Panc1 (cell line): Measurements from ENCODE around the gene EPHA6. TPM values are rescaled to one million over a fixed set of nuclear protein-coding genes. Genes with fewer than 3 reads are reported as not detected.

Experiments
- ATAC-seq: fragments of 200-7000 bp; cut with Tn5 transposase; 2 replicates; pipeline ENCODE4 v1.9.1; 2020; ENCODE audit warnings: mild to moderate bottlenecking, moderate library complexity
- BruUV-seq: library from RNA; stranded (reverse); fragments of 400-500 nt; replicated peaks from 2 replicates; lab custom pipeline; 2021; lab: Mats Ljungman, UMichigan
- CTCF ChIA-PET: fragments of 300-600 bp; sonication (Branson Sonifier 250); formaldehyde crosslinking; loops from one replicate; lab custom pipeline; 2022; ENCODE audit warnings: antibody characterized with exemption; lab: Charles Lee
- POLR2A ChIA-PET: fragments of 300-600 bp; sonication (Branson Sonifier 250); formaldehyde crosslinking; loops from one replicate; lab custom pipeline; 2022; ENCODE audit warnings: antibody characterized with exemption; lab: Charles Lee
- DNase-seq: peaks from one replicate; pipeline ENCODE4 v3.0.0-alpha.2; 2010; ENCODE audit warnings: low read depth, low spot score
- H3K27ac ChIP-seq: 2 replicates; pipeline ENCODE4 v1.5.1; 2011; ENCODE audit warnings: mild to moderate bottlenecking, low read length, inconsistent platforms
- H3K27me3 ChIP-seq: fragments of 200-500 bp; sonication (Bioruptor generic); 2 replicates; pipeline ENCODE4 v1.6.0; 2014; ENCODE audit warnings: low read length, inconsistent platforms; ENCODE audit not compliant: control insufficient read depth, insufficient read depth
- H3K36me3 ChIP-seq: fragments of 200-500 bp; sonication (Bioruptor generic); 2 replicates; pipeline ENCODE4 v1.5.1; 2014; ENCODE audit warnings: inconsistent platforms, mild to moderate bottlenecking, low read length, moderate library complexity; ENCODE audit not compliant: control insufficient read depth, insufficient read depth
- H3K4me1 ChIP-seq: 2 replicates; pipeline ENCODE4 v1.5.1; 2011; ENCODE audit warnings: inconsistent platforms, mild to moderate bottlenecking, low read length, moderate library complexity; ENCODE audit not compliant: control insufficient read depth, insufficient read depth
- H3K4me3 ChIP-seq, 2 experiments: 2 replicates each; pipeline ENCODE4 v1.5.1; 2011 to 2012; ENCODE audit warnings: low read depth in 2 of 2, low read length in 2 of 2, mild to moderate bottlenecking in 2 of 2, inconsistent platforms in 1 of 2, moderate library complexity in 1 of 2
- H3K9me3 ChIP-seq: fragments of 200-500 bp; sonication (Bioruptor generic); 2 replicates; pipeline ENCODE4 v1.5.1; 2014; ENCODE audit warnings: low read depth, mild to moderate bottlenecking, inconsistent platforms, low read length, moderate library complexity; ENCODE audit not compliant: control insufficient read depth, insufficient read depth
- CTCF ChIP-seq: fragments of 450-650 bp; IDR thresholded peaks from 2 replicates; pipeline ENCODE4 v1.5.1; 2017; ENCODE audit warnings: mild to moderate bottlenecking
- POLR2AphosphoS5 ChIP-seq: IDR thresholded peaks from 2 replicates; pipeline ENCODE4 v1.6.1; 2012; ENCODE audit warnings: mild to moderate bottlenecking, low read depth, low read length, moderate library complexity
- SIN3A ChIP-seq: IDR thresholded peaks from 2 replicates; pipeline ENCODE4 v1.6.1; 2012; ENCODE audit warnings: low read depth, mild to moderate bottlenecking, low read length, moderate library complexity, borderline replicate concordance; ENCODE audit not compliant: insufficient read depth
- TCF7L2 ChIP-seq: IDR thresholded peaks from 2 replicates; pipeline ENCODE4 v1.6.1; 2011; ENCODE audit warnings: mild to moderate bottlenecking, low read depth, low read length, inconsistent platforms
- in situ Hi-C: cut with HindIII; loops from 2 replicates; pipeline ENCODE4 v1.10.0; 2016; ENCODE audit warnings: low sequenced_read_pairs, low pct_unique_long_range_greater_than_20kb
- intact Hi-C: fragments of 100-400 bp; cut with micrococcal nuclease; formaldehyde crosslinking; loops from one replicate; pipeline ENCODE4 v1.10.0; 2022; ENCODE audit not compliant: unreplicated experiment
- total RNA-seq: library from RNA; stranded (reverse); gene quantifications from one replicate; pipeline ENCODE4 v1.2.1, GENCODE V29; 2021; ENCODE audit not compliant: unreplicated experiment
- TF ChIP-seq, protein P1 (sequence below), 2 experiments: IDR thresholded peaks; 2 replicates each; pipeline ENCODE4 v1.6.1; 2011 to 2012; ENCODE audit warnings: low read depth in 2 of 2, control low read depth in 1 of 2, low read length in 1 of 2, mild to moderate bottlenecking in 1 of 2, moderate library complexity in 1 of 2; ENCODE audit not compliant: insufficient read depth in 1 of 2

EPHA6 gene
- total RNA-seq, 1 experiment from 2014 or later: 0.57 TPM

DNA sequence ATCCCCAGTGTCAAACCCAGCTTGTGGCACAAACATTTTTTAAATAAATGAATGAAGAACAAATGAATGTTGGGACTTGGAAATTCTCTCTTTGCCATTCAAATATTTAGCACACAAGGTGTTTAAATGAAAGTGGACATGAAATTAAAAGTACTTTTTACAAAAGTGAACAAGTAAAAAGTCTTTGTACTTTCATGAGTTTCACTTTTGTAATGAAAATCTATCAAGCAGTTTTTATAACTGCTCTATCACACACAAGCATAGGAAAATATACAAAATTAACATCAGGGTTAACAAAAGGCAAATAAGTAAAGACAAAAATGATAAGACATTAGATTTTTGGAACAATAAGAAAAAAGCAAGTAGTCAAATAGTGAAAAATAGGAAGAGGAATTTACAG lies 866.3 kb downstream of the EPHA6 start:
- ATAC-seq (no peak), DNase-seq (no peak)
- Histone ChIP-seq H3K4me3 (no peak overlapping the region), H3K27me3 (no peaks in the 10 kb centered on the region), H3K9me3 (no peaks in the 10 kb centered on the region), H3K36me3 (no peaks in the 10 kb centered on the region), H3K4me1 (no peaks in the 10 kb centered on the region), H3K27ac (no peak overlapping the region)
- POLR2A ChIA-PET: no interaction called here
- CTCF ChIA-PET: no interaction called here
- BruUV-seq: no TSS peak
- TF ChIP-seq, protein P1, sequence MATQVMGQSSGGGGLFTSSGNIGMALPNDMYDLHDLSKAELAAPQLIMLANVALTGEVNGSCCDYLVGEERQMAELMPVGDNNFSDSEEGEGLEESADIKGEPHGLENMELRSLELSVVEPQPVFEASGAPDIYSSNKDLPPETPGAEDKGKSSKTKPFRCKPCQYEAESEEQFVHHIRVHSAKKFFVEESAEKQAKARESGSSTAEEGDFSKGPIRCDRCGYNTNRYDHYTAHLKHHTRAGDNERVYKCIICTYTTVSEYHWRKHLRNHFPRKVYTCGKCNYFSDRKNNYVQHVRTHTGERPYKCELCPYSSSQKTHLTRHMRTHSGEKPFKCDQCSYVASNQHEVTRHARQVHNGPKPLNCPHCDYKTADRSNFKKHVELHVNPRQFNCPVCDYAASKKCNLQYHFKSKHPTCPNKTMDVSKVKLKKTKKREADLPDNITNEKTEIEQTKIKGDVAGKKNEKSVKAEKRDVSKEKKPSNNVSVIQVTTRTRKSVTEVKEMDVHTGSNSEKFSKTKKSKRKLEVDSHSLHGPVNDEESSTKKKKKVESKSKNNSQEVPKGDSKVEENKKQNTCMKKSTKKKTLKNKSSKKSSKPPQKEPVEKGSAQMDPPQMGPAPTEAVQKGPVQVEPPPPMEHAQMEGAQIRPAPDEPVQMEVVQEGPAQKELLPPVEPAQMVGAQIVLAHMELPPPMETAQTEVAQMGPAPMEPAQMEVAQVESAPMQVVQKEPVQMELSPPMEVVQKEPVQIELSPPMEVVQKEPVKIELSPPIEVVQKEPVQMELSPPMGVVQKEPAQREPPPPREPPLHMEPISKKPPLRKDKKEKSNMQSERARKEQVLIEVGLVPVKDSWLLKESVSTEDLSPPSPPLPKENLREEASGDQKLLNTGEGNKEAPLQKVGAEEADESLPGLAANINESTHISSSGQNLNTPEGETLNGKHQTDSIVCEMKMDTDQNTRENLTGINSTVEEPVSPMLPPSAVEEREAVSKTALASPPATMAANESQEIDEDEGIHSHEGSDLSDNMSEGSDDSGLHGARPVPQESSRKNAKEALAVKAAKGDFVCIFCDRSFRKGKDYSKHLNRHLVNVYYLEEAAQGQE (IDR thresholded peaks at IDR 0.05; ENCODE audit: insufficient read depth in 1 of 2, low read depth in 2 of 2, low read length in 1 of 2): no peak
- no peak for TF ChIP-seq CTCF
- TF ChIP-seq TCF7L2: no peak
- no peak for TF ChIP-seq SIN3A
- no peak for TF ChIP-seq POLR2AphosphoS5
- in situ Hi-C loops (no loop called here), intact Hi-C loops (no loop called here)

DNA sequence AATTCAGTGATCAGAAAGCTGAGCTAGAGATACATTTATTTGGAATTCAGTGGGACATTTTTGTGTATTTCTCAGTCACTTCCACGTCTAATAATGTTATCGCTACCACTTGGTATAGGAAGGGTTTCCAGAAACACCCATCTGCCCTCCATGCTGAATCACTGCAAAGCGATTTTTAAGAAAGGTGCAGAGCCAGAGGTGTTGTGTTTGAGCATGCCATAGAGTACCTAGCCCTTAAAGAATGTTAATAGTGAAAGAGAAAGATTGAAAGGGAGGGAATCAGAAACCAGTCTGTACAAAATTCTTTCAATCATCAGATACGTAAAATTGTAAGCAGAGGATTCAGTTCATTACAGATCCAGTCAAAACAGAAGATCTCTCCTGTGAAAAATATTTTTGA lies 870.1 kb downstream of the EPHA6 start:
- ChIA-PET POLR2A (no interaction called here), CTCF (no interaction called here)
- ATAC-seq (no peak), DNase-seq (no peak)
- no peak overlapping the region for H3K27ac ChIP-seq
- in situ Hi-C loops: no loop called here
- H3K27me3 ChIP-seq: no peaks in the 10 kb centered on the region
- H3K9me3 ChIP-seq: no peaks in the 10 kb centered on the region
- TF ChIP-seq CTCF (no peak), TCF7L2 (no peak), POLR2AphosphoS5 (no peak), SIN3A (no peak)
- TF ChIP-seq, protein P1 (IDR thresholded peaks at IDR 0.05; ENCODE audit: insufficient read depth in 1 of 2, low read depth in 2 of 2, low read length in 1 of 2): no peak
- H3K36me3 ChIP-seq: no peaks in the 10 kb centered on the region
- H3K4me1 ChIP-seq: no peaks in the 10 kb centered on the region
- no peak overlapping the region for H3K4me3 ChIP-seq
- intact Hi-C loops: no loop called here
- no TSS peak for BruUV-seq
